ENCODE data around the gene SH3GL3.

SH3GL3 gene

DNA sequence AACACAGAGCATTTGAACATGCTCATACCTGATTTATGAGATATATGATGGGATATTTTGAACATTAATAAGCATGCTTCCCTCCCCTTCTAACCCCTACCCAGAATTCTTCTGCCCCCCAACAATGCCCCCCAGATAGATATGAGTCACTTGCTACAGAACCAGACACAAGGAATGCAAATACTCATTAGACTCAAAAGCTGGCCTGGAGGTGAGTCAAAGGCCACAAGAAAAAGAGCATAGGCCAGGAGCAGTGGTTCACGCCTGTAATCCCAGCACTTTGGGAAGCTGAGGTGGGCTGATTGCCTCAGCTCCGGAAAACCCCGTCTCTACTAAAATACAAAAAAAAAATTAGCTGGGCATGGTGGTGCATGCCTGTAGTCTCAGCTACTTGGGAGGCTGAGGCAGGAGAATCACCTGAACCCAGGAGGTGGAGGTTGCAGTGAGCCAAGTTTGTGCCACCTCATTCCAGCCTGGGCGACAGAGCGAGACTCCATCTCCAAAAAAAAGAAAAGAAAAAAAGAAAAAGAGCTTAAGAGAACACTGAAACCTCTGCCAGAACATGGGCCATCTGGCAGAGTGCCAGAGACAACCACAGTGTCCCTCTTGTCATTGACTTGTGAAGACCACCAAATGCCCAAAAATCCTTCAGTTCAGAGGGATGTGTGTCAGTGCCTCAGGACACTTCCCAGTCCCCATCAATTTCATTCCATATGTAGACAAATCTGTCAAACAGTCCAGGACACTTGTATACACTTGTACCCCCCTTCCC, 3.9 kb upstream of the SH3GL3 start:
- Histone ChIP-seq H3K4me1 (ENCODE audit: insufficient read depth, low read length) (no peaks in the 10 kb centered on the region), H3K9ac (ENCODE audit: low read depth, low read length) (no peak overlapping the region), H3K9me3 (ENCODE audit: control insufficient read depth, insufficient read depth, low read length) (no peaks in the 10 kb centered on the region)

GRCh38 chr15:83444936-83445335, 2.2 kb upstream of the SH3GL3 start:
- Histone ChIP-seq H3K4me1 (ENCODE audit: insufficient read depth, low read length) (no peaks in the 10 kb centered on the region), H3K9ac (ENCODE audit: low read depth, low read length) (no peak overlapping the region), H3K9me3 (ENCODE audit: control insufficient read depth, insufficient read depth, low read length) (no peaks in the 10 kb centered on the region), H3K36me3 (ENCODE audit: insufficient read depth, low read length) (no peaks in the 10 kb centered on the region)

More for the DNA sequence above, 3.9 kb upstream of the SH3GL3 start:
- H3K36me3 ChIP-seq (ENCODE audit: insufficient read depth, low read length), result no peaks in the 10 kb centered on the region

DNA sequence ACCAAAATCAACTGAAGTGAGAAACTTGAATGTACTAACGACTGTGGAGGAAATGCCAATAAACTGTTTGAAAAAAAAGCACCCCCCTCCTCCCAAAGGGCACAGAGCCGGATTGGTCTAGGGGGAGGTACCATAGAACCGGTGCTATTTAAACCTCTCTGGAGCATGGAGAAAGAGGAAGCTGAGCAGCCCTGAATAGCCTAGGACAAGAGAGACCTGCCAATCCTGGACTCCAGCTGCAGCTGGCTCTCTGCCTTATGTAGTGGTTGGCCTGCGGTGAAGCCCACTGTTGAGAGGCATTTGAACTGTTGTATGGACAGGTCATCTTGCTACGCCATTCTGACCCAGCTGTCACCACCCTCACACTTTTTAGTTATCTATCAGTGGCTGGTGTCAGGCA, 1.5 kb upstream of the SH3GL3 start:
- H3K9ac ChIP-seq (ENCODE audit: low read depth, low read length), result no peak overlapping the region
- no peaks in the 10 kb centered on the region for H3K4me1 ChIP-seq (ENCODE audit: insufficient read depth, low read length)
- H3K36me3 ChIP-seq (ENCODE audit: insufficient read depth, low read length), result no peaks in the 10 kb centered on the region
- H3K9me3 ChIP-seq (ENCODE audit: control insufficient read depth, insufficient read depth, low read length), result no peaks in the 10 kb centered on the region

GRCh38 chr15:83446417-83446816, 724 bp upstream of the SH3GL3 start:
- H3K9ac ChIP-seq (ENCODE audit: low read depth, low read length), result peak overlapping the region; percentile 90; the same call in 1 of the 2 replicates
- H3K36me3 ChIP-seq (ENCODE audit: insufficient read depth, low read length), result no peaks in the 10 kb centered on the region
- H3K9me3 ChIP-seq (ENCODE audit: control insufficient read depth, insufficient read depth, low read length), result no peaks in the 10 kb centered on the region
- H3K4me1 ChIP-seq (ENCODE audit: insufficient read depth, low read length), result no peaks in the 10 kb centered on the region

DNA sequence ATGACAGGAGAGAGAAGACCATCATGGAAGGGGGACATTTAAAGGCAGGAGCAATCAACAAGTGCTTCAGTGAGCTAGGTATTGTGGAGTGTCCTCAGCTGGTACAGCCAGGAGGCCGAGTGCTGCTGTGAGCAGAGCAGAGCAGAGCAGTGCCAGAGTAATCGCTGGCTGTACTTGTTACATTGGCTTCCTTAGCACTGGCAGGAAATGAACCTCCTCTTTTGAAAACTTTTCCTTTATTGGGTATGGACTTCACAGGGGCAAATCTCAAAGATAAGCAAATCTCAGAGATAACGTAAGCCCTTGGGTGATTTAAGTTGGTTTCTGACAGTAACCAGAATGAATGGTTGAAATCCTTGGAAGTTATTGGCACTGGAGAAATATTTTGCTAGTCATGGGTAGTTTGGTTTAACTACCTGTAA, 2.1 kb downstream of the SH3GL3 start:
- Histone ChIP-seq H3K4me1 (ENCODE audit: insufficient read depth, low read length) (no peaks in the 10 kb centered on the region), H3K9me3 (ENCODE audit: control insufficient read depth, insufficient read depth, low read length) (no peaks in the 10 kb centered on the region), H3K9ac (ENCODE audit: low read depth, low read length) (no peak overlapping the region), H3K36me3 (ENCODE audit: insufficient read depth, low read length) (no peaks in the 10 kb centered on the region)

- Histone ChIP-seq H3K9me3 (ENCODE audit: control insufficient read depth, insufficient read depth, low read length) (no peaks in the 10 kb centered on the region), H3K9ac (ENCODE audit: low read depth, low read length) (no peak overlapping the region), H3K4me1 (ENCODE audit: insufficient read depth, low read length) (no peaks in the 10 kb centered on the region), H3K36me3 (ENCODE audit: insufficient read depth, low read length) (no peaks in the 10 kb centered on the region)
These were observed 2.9 kb downstream of the SH3GL3 start for GRCh38 chr15:83449937-83450506.

- Histone ChIP-seq H3K9me3 (ENCODE audit: control insufficient read depth, insufficient read depth, low read length) (no peaks in the 10 kb centered on the region), H3K9ac (ENCODE audit: low read depth, low read length) (no peak overlapping the region; the same call in 1 of the 2 replicates), H3K4me1 (ENCODE audit: insufficient read depth, low read length) (peaks cover 6% of the 10 kb centered on the region; the same call in 1 of the 2 replicates), H3K36me3 (ENCODE audit: insufficient read depth, low read length) (no peaks in the 10 kb centered on the region)
These were observed 10.0 kb downstream of the SH3GL3 start for GRCh38 chr15:83457149-83457548.

- H3K9me3 ChIP-seq (ENCODE audit: control insufficient read depth, insufficient read depth, low read length), result no peaks in the 10 kb centered on the region
- peaks cover 6% of the 10 kb centered on the region; the same call in 1 of the 2 replicates for H3K4me1 ChIP-seq (ENCODE audit: insufficient read depth, low read length)
- H3K9ac ChIP-seq (ENCODE audit: low read depth, low read length), result no peak overlapping the region
- H3K36me3 ChIP-seq (ENCODE audit: insufficient read depth, low read length), result no peaks in the 10 kb centered on the region
These were observed 11.2 kb downstream of the SH3GL3 start for GRCh38 chr15:83458381-83458780.

DNA sequence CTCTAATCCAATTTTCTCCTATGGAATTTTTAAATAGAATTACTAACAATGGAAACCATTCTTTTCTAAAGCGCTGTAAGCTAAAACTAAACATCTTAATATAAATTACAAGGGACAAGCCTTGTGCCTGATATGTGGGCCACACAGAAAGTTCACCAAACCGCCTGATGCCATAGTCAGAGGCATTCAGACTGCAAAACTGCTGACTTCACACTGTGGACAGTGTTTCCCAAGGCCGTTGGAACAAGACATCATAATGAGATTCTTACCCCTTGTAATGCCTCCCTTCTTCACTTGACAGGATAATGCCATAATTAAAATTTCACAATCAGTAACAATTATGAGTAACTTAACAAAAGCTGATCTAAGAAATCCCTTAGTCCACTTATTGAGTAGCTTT, 14.9 kb downstream of the SH3GL3 start:
- Histone ChIP-seq H3K9me3 (ENCODE audit: control insufficient read depth, insufficient read depth, low read length) (no peaks in the 10 kb centered on the region), H3K36me3 (ENCODE audit: insufficient read depth, low read length) (no peaks in the 10 kb centered on the region), H3K9ac (ENCODE audit: low read depth, low read length) (no peak overlapping the region), H3K4me1 (ENCODE audit: insufficient read depth, low read length) (peaks cover 4% of the 10 kb centered on the region; the same call in 1 of the 2 replicates)

GRCh38 chr15:83462953-83463433, 15.9 kb downstream of the SH3GL3 start:
- Histone ChIP-seq H3K4me1 (ENCODE audit: insufficient read depth, low read length) (no peaks in the 10 kb centered on the region), H3K9ac (ENCODE audit: low read depth, low read length) (no peak overlapping the region), H3K36me3 (ENCODE audit: insufficient read depth, low read length) (no peaks in the 10 kb centered on the region), H3K9me3 (ENCODE audit: control insufficient read depth, insufficient read depth, low read length) (no peaks in the 10 kb centered on the region)

DNA sequence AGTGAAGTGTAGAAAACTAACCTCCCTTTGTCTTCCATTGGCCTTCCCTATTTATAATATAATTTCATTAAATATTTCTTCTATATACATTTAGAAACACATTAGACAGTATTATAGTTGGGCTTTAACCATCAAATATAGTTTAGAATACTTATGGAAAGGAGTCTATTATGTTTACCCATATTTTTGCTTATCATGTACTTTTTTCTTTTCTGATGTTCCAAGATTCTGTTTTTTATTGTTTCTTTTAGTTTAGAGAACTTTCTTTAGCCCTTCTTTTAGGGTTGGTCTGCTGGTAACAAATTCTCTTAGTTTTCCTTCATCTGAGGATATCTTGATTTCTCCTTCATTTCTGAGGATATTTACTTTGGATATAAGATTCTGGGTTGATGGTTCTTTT, 23.7 kb downstream of the SH3GL3 start:
- Histone ChIP-seq H3K36me3 (ENCODE audit: insufficient read depth, low read length) (no peaks in the 10 kb centered on the region), H3K4me1 (ENCODE audit: insufficient read depth, low read length) (peaks cover 3% of the 10 kb centered on the region; the same call in 1 of the 2 replicates), H3K9ac (ENCODE audit: low read depth, low read length) (no peak overlapping the region), H3K9me3 (ENCODE audit: control insufficient read depth, insufficient read depth, low read length) (no peaks in the 10 kb centered on the region)

- Histone ChIP-seq H3K4me1 (ENCODE audit: insufficient read depth, low read length) (peaks cover 3% of the 10 kb centered on the region; the same call in 1 of the 2 replicates), H3K9ac (ENCODE audit: low read depth, low read length) (no peak overlapping the region), H3K36me3 (ENCODE audit: insufficient read depth, low read length) (no peaks in the 10 kb centered on the region), H3K9me3 (ENCODE audit: control insufficient read depth, insufficient read depth, low read length) (no peaks in the 10 kb centered on the region)
These were observed 24.2 kb downstream of the SH3GL3 start for GRCh38 chr15:83471307-83471866.

DNA sequence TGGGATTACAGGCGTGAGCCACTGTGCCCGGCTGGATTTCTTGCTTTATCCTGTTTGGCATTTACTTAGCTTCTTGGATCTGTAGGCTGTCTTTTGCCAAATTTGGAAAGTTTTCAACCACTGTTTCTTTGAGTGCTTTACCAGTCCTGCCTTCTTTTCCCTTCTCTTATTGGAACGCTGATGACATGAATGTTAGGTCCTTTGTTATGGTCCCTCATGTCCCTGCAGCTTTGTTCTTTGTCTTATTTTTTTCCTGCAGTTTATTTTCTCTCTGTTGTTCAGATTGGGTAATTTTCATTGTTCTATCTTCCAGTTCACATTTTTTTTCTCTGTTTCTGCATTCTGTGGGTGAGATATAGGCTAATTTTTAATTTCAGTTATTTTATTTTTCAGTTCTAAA, 25.0 kb downstream of the SH3GL3 start:
- no peaks in the 10 kb centered on the region for H3K36me3 ChIP-seq (ENCODE audit: insufficient read depth, low read length)
- no peaks in the 10 kb centered on the region for H3K9me3 ChIP-seq (ENCODE audit: control insufficient read depth, insufficient read depth, low read length)
- peaks cover 9% of the 10 kb centered on the region for H3K4me1 ChIP-seq (ENCODE audit: insufficient read depth, low read length)
- no peak overlapping the region for H3K9ac ChIP-seq (ENCODE audit: low read depth, low read length)

GRCh38 chr15:83472797-83473196, 25.7 kb downstream of the SH3GL3 start:
- H3K9me3 ChIP-seq (ENCODE audit: control insufficient read depth, insufficient read depth, low read length), result no peaks in the 10 kb centered on the region
- no peaks in the 10 kb centered on the region for H3K36me3 ChIP-seq (ENCODE audit: insufficient read depth, low read length)
- H3K9ac ChIP-seq (ENCODE audit: low read depth, low read length), result no peak overlapping the region
- peaks cover 16% of the 10 kb centered on the region for H3K4me1 ChIP-seq (ENCODE audit: insufficient read depth, low read length)

DNA sequence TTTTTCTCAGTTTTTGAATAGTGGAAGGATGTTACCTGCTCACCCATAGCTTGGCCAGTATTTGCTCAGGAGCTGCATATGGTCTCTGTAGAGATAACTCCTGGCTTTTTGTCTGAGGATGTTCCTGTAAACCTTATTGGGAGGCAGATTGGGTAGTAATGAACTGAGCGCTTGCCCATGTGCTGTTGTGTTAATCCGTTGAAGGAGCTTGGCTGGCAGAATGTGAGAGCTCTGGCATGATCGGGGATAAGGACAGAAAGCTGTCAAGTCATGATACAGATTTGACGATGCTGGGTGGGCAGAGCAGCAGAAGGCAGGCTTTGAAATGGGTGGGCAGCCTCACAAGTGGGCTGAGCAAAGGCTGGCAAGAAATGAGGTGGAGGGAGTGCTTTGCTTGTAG, 27.4 kb downstream of the SH3GL3 start:
- H3K4me1 ChIP-seq (ENCODE audit: insufficient read depth, low read length), result peaks cover 23% of the 10 kb centered on the region
- no peak overlapping the region for H3K9ac ChIP-seq (ENCODE audit: low read depth, low read length)
- no peaks in the 10 kb centered on the region for H3K9me3 ChIP-seq (ENCODE audit: control insufficient read depth, insufficient read depth, low read length)
- no peaks in the 10 kb centered on the region for H3K36me3 ChIP-seq (ENCODE audit: insufficient read depth, low read length)

Measured in ES-I3 (cell line).